H9 (cell line): ENCODE measurements around the gene SMLR1. TPM values are rescaled to one million over a fixed set of nuclear protein-coding genes. Genes with fewer than 3 reads are reported as not detected.

Experiments
- DNase-seq: peaks from one replicate; pipeline ENCODE4 v3.0.0-alpha.2; 2017
- H2AFZ ChIP-seq: one replicate; pipeline ENCODE4 v1.6.1; 2013; ENCODE audit warnings: mild to moderate bottlenecking, low read length, control low read depth, moderate library complexity
- H2AK5ac ChIP-seq: 2 replicates; pipeline ENCODE4 v1.6.1; 2013; ENCODE audit warnings: low read length, control low read depth, mixed read lengths; ENCODE audit not compliant: insufficient read length
- H2BK120ac ChIP-seq: one replicate; pipeline ENCODE4 v1.6.1; 2013; ENCODE audit warnings: low read depth, mild to moderate bottlenecking, low read length, control low read depth, inconsistent platforms; ENCODE audit not compliant: poor library complexity, severe bottlenecking
- H2BK12ac ChIP-seq: 2 replicates; pipeline ENCODE4 v1.6.1; 2013; ENCODE audit warnings: low read length, control low read depth, mixed read lengths, low read depth; ENCODE audit not compliant: insufficient read length
- H2BK15ac ChIP-seq: 2 replicates; pipeline ENCODE4 v1.6.1; 2013; ENCODE audit warnings: low read depth, low read length, control low read depth
- H2BK20ac ChIP-seq: one replicate; pipeline ENCODE4 v1.6.1; 2013; ENCODE audit warnings: low read depth, mild to moderate bottlenecking, low read length, control low read depth, inconsistent platforms; ENCODE audit not compliant: poor library complexity, severe bottlenecking
- H2BK5ac ChIP-seq: 2 replicates; pipeline ENCODE4 v1.6.1; 2013; ENCODE audit warnings: low read length, control low read depth, mixed read lengths; ENCODE audit not compliant: insufficient read length
- H3K14ac ChIP-seq: 2 replicates; pipeline ENCODE4 v1.6.1; 2013; ENCODE audit warnings: low read length, control low read depth; ENCODE audit not compliant: insufficient read depth
- H3K18ac ChIP-seq: 2 replicates; pipeline ENCODE4 v1.6.1; 2013; ENCODE audit warnings: low read depth, mild to moderate bottlenecking, mixed read lengths, low read length, control low read depth; ENCODE audit not compliant: insufficient read length
- H3K23ac ChIP-seq: 2 replicates; pipeline ENCODE4 v1.6.1; 2013; ENCODE audit warnings: low read length, control low read depth, mixed read lengths, low read depth; ENCODE audit not compliant: insufficient read length
- H3K23me2 ChIP-seq: 2 replicates; pipeline ENCODE4 v1.6.1; 2013; ENCODE audit warnings: low read depth, mild to moderate bottlenecking, mixed read lengths, low read length, control low read depth; ENCODE audit not compliant: insufficient read length, poor library complexity, severe bottlenecking
- H3K27ac ChIP-seq: 2 replicates; pipeline ENCODE4 v1.5.1; 2013; ENCODE audit warnings: low read length, control low read depth, mixed read lengths, low read depth; ENCODE audit not compliant: insufficient read length
- H3K27me3 ChIP-seq: 2 replicates; pipeline ENCODE4 v1.6.1; 2013; ENCODE audit warnings: low read length, control low read depth, inconsistent platforms; ENCODE audit not compliant: insufficient read depth
- H3K4ac ChIP-seq: 2 replicates; pipeline ENCODE4 v1.6.1; 2013; ENCODE audit warnings: low read depth, mild to moderate bottlenecking, control low read depth, inconsistent platforms, low read length, moderate library complexity
- H3K4me1 ChIP-seq: 2 replicates; pipeline ENCODE4 v1.6.1; 2013; ENCODE audit warnings: low read length, control low read depth, inconsistent platforms; ENCODE audit not compliant: insufficient read depth
- H3K4me2 ChIP-seq: 2 replicates; pipeline ENCODE4 v1.6.1; 2013; ENCODE audit warnings: low read length, control low read depth, mixed read lengths; ENCODE audit not compliant: insufficient read length, insufficient read depth
- H3K56ac ChIP-seq: 2 replicates; pipeline ENCODE4 v1.6.1; 2013; ENCODE audit warnings: low read depth, mild to moderate bottlenecking, mixed read lengths, low read length, control low read depth; ENCODE audit not compliant: insufficient read length
- H3K79me1 ChIP-seq: 2 replicates; pipeline ENCODE4 v1.6.1; 2013; ENCODE audit warnings: low read depth, mild to moderate bottlenecking, moderate library complexity, low read length, control low read depth, inconsistent platforms; ENCODE audit not compliant: insufficient read depth, poor library complexity, severe bottlenecking
- H3K79me2 ChIP-seq: 2 replicates; pipeline ENCODE4 v1.6.1; 2013; ENCODE audit warnings: low read length, control low read depth, inconsistent platforms; ENCODE audit not compliant: insufficient read depth
- H3K9ac ChIP-seq: 2 replicates; pipeline ENCODE4 v1.6.1; 2013; ENCODE audit warnings: low read length, control low read depth, mixed read lengths; ENCODE audit not compliant: insufficient read length; ENCODE audit errors: extremely low read depth
- H3K9me3 ChIP-seq: one replicate; pipeline ENCODE4 v1.6.1; 2013; ENCODE audit warnings: low read depth, low read length, inconsistent platforms; ENCODE audit not compliant: control insufficient read depth
- H3T11ph ChIP-seq: one replicate; pipeline ENCODE4 v1.6.1; 2013; ENCODE audit warnings: mild to moderate bottlenecking, low read length, control low read depth, inconsistent platforms
- H4K20me1 ChIP-seq: one replicate; pipeline ENCODE4 v1.6.1; 2013; ENCODE audit not compliant: control insufficient read depth, insufficient read length, insufficient read depth
- H4K5ac ChIP-seq: 2 replicates; pipeline ENCODE4 v1.6.1; 2013; ENCODE audit warnings: low read depth, mild to moderate bottlenecking, mixed read lengths, low read length, control low read depth; ENCODE audit not compliant: insufficient read length
- H4K8ac ChIP-seq: replicated peaks from 2 replicates; pipeline ENCODE4 v1.6.1; 2013; ENCODE audit warnings: low read length, control low read depth, mixed read lengths, low read depth; ENCODE audit not compliant: insufficient read length
- H4K91ac ChIP-seq: 2 replicates; pipeline ENCODE4 v1.6.1; 2013; ENCODE audit warnings: low read depth, mild to moderate bottlenecking, moderate library complexity, mixed read lengths, low read length, control low read depth; ENCODE audit not compliant: insufficient read length
- H3K27ac Mint-ChIP-seq, 3 experiments: 2 replicates in 2 of 3; 3 replicates in 1 of 3; pipeline ENCODE4 v1.8.0; 2020 to 2021; ENCODE audit warnings: mixed read lengths in 3 of 3, mild to moderate bottlenecking in 1 of 3, moderate library complexity in 1 of 3
- H3K27me3 Mint-ChIP-seq: 2 replicates; pipeline ENCODE4 v1.8.0; 2021; ENCODE audit warnings: low read depth, mild to moderate bottlenecking, moderate library complexity, mixed read lengths
- H3K36me3 Mint-ChIP-seq, 3 experiments: 2 replicates in 2 of 3; 3 replicates in 1 of 3; pipeline ENCODE4 v1.8.0; 2020 to 2021; ENCODE audit warnings: low read depth in 3 of 3, mixed read lengths in 3 of 3; ENCODE audit not compliant: insufficient read depth in 1 of 3
- H3K4me1 Mint-ChIP-seq, 2 experiments: 2 replicates each; pipeline ENCODE4 v1.8.0; 2020; ENCODE audit warnings: mixed read lengths in 2 of 2
- H3K4me3 Mint-ChIP-seq, 2 experiments: 2 replicates in 1 of 2; 3 replicates in 1 of 2; pipeline ENCODE4 v1.8.0; 2020 to 2021; ENCODE audit warnings: mild to moderate bottlenecking in 2 of 2, mixed read lengths in 2 of 2, moderate library complexity in 1 of 2
- H3K9me3 Mint-ChIP-seq, 2 experiments: 2 replicates in 1 of 2; 3 replicates in 1 of 2; pipeline ENCODE4 v1.8.0; 2020; ENCODE audit warnings: mild to moderate bottlenecking in 2 of 2, mixed read lengths in 2 of 2, moderate library complexity in 1 of 2
- WGBS: extraction: QIAGEN DNeasy Blood & Tissue Kit; methylation state at CpG from one replicate; pipeline ENCODE4 v1.1.7; 2013; ENCODE audit warnings: missing lambda C conversion rate, low lambda C conversion rate, mixed read lengths; ENCODE audit not compliant: insufficient read length; ENCODE audit errors: extremely low coverage; 5-methylcytosine and 5-hydroxymethylcytosine counted together
- total RNA-seq: library from RNA; stranded (reverse); gene quantifications from 2 replicates; pipeline ENCODE4 v1.2.1, GENCODE V29; 2021
- TF ChIP-seq, protein P1 (sequence below): fragments of 200-600 bp; sonication (generic); conservative IDR thresholded peaks from 3 replicates; pipeline ENCODE4 v1.8.0; 2021; ENCODE audit warnings: antibody characterized with exemption, mild to moderate bottlenecking

Gene SMLR1
- total RNA-seq, 1 experiment from 2014 or later, result not detected

DNA sequence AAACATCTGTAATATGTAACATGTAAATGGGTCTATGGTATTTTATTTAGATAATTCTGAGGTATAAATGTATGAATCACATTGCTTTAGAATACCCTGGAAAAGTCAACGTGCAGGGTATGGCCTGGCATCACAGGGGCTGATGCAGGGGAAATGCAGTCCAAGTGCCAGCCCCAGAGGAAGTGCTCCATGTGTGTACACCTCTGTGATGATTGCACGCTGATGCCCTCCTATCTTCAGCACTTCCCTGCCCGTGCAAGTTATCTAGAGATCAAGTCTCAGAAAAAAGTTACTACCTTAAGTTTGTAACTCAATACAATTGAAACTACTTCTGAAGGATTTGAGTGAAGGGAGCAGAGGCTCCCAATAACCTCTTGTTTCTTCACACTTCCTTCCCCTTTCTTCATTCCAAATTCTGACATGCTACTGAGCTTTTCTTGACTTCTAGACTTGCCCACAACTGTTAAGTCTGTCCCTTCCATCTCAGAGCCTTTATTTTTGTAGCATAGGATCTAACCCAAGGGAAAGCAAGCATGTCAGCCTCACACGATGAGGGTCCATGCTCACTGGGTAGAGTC, 2.2 kb downstream of the SMLR1 start:
- Histone ChIP-seq H4K91ac (no peak overlapping the region), H2BK20ac (no peak overlapping the region), H2BK15ac (no peak overlapping the region), H3K79me1 (no peaks in the 10 kb centered on the region), H3K14ac (no peak overlapping the region), H3K23me2 (no peaks in the 10 kb centered on the region), H2AK5ac (no peak overlapping the region), H4K8ac (no peak overlapping the region), H3K9me3 (no peaks in the 10 kb centered on the region), H3K4me1 (peaks cover 6% of the 10 kb centered on the region; the same call in 1 of the 2 replicates), H4K5ac (no peak overlapping the region), H3K4ac (no peak overlapping the region), H3K4me2 (no peak overlapping the region), H4K20me1 (no peaks in the 10 kb centered on the region), H3T11ph (no peak overlapping the region), H3K27me3 (no peaks in the 10 kb centered on the region), H3K9ac (no peak overlapping the region), H2AFZ (no peak overlapping the region), H2BK120ac (no peak overlapping the region), H3K23ac (no peak overlapping the region), H3K79me2 (no peaks in the 10 kb centered on the region), H3K18ac (no peak overlapping the region), H2BK5ac (no peak overlapping the region), H3K56ac (no peak overlapping the region), H2BK12ac (no peak overlapping the region), H3K27ac (no peak overlapping the region)
- Mint-ChIP-seq H3K4me1 (peaks cover 17 to 22% of the 10 kb centered on the region in 2 experiments), H3K27ac (no peak overlapping the region), H3K4me3 (no peak overlapping the region), H3K9me3 (no peaks in the 10 kb centered on the region), H3K36me3 (no peaks in the 10 kb centered on the region; a peak in 2 of 7 replicates), H3K27me3 (no peaks in the 10 kb centered on the region)
- WGBS, result no CpG with 5 or more reads among the region's 4 CpGs
- no peak for DNase-seq
- TF ChIP-seq, protein P1, sequence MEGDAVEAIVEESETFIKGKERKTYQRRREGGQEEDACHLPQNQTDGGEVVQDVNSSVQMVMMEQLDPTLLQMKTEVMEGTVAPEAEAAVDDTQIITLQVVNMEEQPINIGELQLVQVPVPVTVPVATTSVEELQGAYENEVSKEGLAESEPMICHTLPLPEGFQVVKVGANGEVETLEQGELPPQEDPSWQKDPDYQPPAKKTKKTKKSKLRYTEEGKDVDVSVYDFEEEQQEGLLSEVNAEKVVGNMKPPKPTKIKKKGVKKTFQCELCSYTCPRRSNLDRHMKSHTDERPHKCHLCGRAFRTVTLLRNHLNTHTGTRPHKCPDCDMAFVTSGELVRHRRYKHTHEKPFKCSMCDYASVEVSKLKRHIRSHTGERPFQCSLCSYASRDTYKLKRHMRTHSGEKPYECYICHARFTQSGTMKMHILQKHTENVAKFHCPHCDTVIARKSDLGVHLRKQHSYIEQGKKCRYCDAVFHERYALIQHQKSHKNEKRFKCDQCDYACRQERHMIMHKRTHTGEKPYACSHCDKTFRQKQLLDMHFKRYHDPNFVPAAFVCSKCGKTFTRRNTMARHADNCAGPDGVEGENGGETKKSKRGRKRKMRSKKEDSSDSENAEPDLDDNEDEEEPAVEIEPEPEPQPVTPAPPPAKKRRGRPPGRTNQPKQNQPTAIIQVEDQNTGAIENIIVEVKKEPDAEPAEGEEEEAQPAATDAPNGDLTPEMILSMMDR, result no peak
